ENCODE measurements around the gene ERF. TPM values are rescaled to one million over a fixed set of nuclear protein-coding genes. Genes with fewer than 3 reads are reported as not detected.
A peak's percentile ranks its signal among the peaks of the same experiment; 100 is the strongest.
"Not testable (repeated sequence)": the region's sequence is repeated elsewhere in the genome, so short reads cannot be mapped to it uniquely, and the experiment has no call there.

ERF gene
- total RNA-seq, 6 experiments from 2014 or later, result 74.7 to 87.8 (median 78.8) TPM

- Mint-ChIP-seq H3K4me3 (no peak overlapping the region), H3K9me3 (no peaks in the 10 kb centered on the region)
Measured at GRCh38 chr19:42261763-42262162, 6.8 kb upstream of the ERF start.

DNA sequence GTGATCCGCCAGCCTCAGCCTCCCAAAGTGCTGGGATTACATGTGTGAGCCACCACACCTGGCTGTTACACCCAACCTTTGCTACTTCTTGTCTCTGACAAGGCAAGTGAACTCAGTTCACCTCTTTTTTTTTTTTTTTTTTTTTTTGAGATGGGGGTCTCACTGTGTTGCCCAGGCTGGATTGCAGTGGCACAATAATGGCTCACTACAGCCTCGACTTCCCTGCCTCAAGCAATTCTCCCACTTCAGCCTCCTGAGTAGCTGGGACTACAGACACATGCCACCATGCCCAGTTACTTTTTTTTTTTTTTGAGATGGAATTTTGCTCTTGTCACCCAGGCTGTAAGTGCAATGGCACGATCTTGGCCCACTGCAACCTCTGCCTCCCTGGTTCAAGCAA lies 2.9 kb upstream of the ERF start:
- peaks cover 21% of the 10 kb centered on the region for H3K4me1 Mint-ChIP-seq (ENCODE audit: low read depth)
- H3K27ac Mint-ChIP-seq; H3K4me3 Mint-ChIP-seq; DNase-seq; H3K9me3 Mint-ChIP-seq; H3K36me3 Mint-ChIP-seq (ENCODE audit: low read depth); H3K27me3 Mint-ChIP-seq (ENCODE audit: insufficient read depth): not testable (repeated sequence)

More at GRCh38 chr19:42261763-42262162, 6.8 kb upstream of the ERF start:
- Mint-ChIP-seq H3K4me1 (ENCODE audit: low read depth) (peaks cover 7% of the 10 kb centered on the region), H3K36me3 (ENCODE audit: low read depth) (no peaks in the 10 kb centered on the region), H3K27me3 (ENCODE audit: insufficient read depth) (no peaks in the 10 kb centered on the region), H3K27ac (no peak overlapping the region)
- no peak for TF ChIP-seq CTCF (IDR thresholded peaks at IDR 0.05)
- DNase-seq, result no peak

DNA sequence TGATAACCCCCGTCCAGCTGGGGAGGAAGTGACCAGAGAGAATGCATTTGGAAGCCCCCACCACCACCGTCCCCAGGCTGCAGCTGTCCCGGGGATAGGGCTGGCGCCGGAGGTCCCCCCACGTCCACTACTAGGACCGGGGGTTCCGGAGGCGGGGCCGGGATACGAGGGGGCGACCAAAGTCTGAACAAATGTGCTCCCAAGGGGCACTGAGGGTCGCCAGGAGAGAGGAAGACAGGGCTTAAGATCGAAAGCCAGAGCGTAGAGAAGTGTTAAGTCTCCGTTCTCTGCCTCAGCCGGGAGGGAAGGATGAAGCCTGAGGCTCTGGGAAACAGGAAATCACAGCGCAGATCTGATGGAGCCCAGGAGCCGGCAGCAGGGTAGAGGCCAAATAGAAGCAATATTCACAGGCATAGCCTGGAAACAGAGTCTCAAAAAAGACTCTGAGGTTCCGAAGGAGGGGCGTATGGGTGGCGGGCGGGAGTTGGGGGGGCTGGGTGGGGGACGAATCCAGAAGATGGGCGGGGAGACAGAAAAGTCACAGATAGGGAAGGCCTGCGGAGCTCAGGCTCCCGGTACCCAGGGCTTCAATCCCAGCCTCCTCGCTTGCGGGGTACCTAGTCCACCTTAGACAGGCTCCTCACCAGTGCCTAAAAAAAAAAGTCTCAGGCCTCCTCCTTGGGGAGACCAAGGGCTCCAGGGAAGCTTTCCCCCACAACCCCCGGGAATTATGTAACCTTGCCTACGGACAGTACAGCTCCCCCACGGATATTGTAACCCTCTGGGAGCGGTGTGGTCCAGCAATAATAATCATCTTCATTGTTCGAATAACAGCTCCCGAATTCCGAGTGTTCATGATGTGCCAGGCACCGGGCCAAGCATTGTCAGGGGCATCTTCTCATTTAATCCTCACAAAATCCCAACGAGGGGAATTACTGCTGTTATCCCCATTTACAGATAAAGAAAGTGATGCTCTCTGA lies 1.1 kb upstream of the ERF start:
- no peak for DNase-seq
- H3K27me3 Mint-ChIP-seq (ENCODE audit: insufficient read depth), result peaks cover 3% of the 10 kb centered on the region; the same call in 1 of the 2 replicates
- peaks cover 9% of the 10 kb centered on the region for H3K36me3 Mint-ChIP-seq (ENCODE audit: low read depth)
- peak overlapping the region; percentile 93 for H3K27ac Mint-ChIP-seq
- peak overlapping the region; percentile 91 for H3K4me3 Mint-ChIP-seq
- H3K4me1 Mint-ChIP-seq (ENCODE audit: low read depth), result peaks cover 31% of the 10 kb centered on the region
- no peak for TF ChIP-seq CTCF (IDR thresholded peaks at IDR 0.05)
- no peaks in the 10 kb centered on the region; the same call in 1 of the 2 replicates for H3K9me3 Mint-ChIP-seq

- DNase-seq, result no peak
- Mint-ChIP-seq H3K9me3 (no peaks in the 10 kb centered on the region; the same call in 1 of the 2 replicates), H3K4me1 (ENCODE audit: low read depth) (peaks cover 40% of the 10 kb centered on the region), H3K4me3 (peak overlapping the region; percentile 91), H3K27ac (peak overlapping the region; percentile 48), H3K27me3 (ENCODE audit: insufficient read depth) (peaks cover 3% of the 10 kb centered on the region; the same call in 1 of the 2 replicates), H3K36me3 (ENCODE audit: low read depth) (peaks cover 9% of the 10 kb centered on the region)
- peak; percentile 29 for TF ChIP-seq CTCF (IDR thresholded peaks at IDR 0.05)
Measured at GRCh38 chr19:42254089-42254849, 659 bp downstream of the ERF start.

- Mint-ChIP-seq H3K4me1 (ENCODE audit: low read depth) (peaks cover 40% of the 10 kb centered on the region), H3K27ac (peak overlapping the region; percentile 99), H3K36me3 (ENCODE audit: low read depth) (peaks cover 9% of the 10 kb centered on the region), H3K4me3 (peak overlapping the region; percentile 98), H3K9me3 (no peaks in the 10 kb centered on the region; the same call in 1 of the 2 replicates), H3K27me3 (ENCODE audit: insufficient read depth) (peaks cover 3% of the 10 kb centered on the region; the same call in 1 of the 2 replicates)
- DNase-seq, result peak; percentile 44
- TF ChIP-seq CTCF (IDR thresholded peaks at IDR 0.05), result no peak
Measured at GRCh38 chr19:42253245-42254088, 1.5 kb downstream of the ERF start.
